ENCODE results near the gene TRIM44.

Gene TRIM44

GRCh38 chr11:35861191-35861590, 198.6 kb downstream of the TRIM44 start:
- Mint-ChIP-seq H3K27me3 (ENCODE audit: low read depth) (peaks cover 3% of the 10 kb centered on the region), H3K4me1 (ENCODE audit: low read depth) (no peaks in the 10 kb centered on the region), H3K27ac (no peak overlapping the region), H3K4me3 (no peak overlapping the region), H3K36me3 (ENCODE audit: low read depth) (no peaks in the 10 kb centered on the region), H3K9me3 (no peaks in the 10 kb centered on the region)
- no peak for DNase-seq (ENCODE audit: low spot score)

DNA sequence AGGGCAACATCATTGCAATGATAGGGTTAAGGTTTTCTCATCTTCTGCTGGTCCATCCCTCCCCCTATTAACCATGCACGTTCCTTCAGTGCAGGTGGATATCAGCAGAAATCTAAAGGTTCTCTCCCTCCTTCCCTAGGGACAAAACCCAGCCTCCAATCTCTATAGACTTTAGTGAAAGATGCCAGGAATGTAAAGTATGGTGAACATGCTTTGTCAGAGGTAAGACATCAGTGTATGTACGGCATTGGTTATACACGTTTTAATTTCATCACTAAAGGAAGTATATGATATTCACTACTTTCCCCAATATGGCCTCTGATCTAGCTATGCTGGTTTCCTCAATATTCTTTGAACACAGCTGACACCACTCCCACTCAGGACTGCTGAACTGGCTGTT, 200.1 kb downstream of the TRIM44 start:
- DNase-seq (ENCODE audit: low spot score) = no peak
- Mint-ChIP-seq H3K9me3 (peaks cover 3% of the 10 kb centered on the region), H3K36me3 (ENCODE audit: low read depth) (no peaks in the 10 kb centered on the region), H3K4me3 (no peak overlapping the region), H3K27ac (no peak overlapping the region), H3K4me1 (ENCODE audit: low read depth) (no peaks in the 10 kb centered on the region), H3K27me3 (ENCODE audit: low read depth) (no peaks in the 10 kb centered on the region)

- Mint-ChIP-seq H3K4me1 (ENCODE audit: low read depth) (no peaks in the 10 kb centered on the region), H3K27ac (no peak overlapping the region), H3K9me3 (peaks cover 13% of the 10 kb centered on the region), H3K27me3 (ENCODE audit: low read depth) (no peaks in the 10 kb centered on the region), H3K4me3 (no peak overlapping the region), H3K36me3 (ENCODE audit: low read depth) (peaks cover 3% of the 10 kb centered on the region)
- no peak for DNase-seq (ENCODE audit: low spot score)
Observed at GRCh38 chr11:35864131-35864530, 201.6 kb downstream of the TRIM44 start.

- Mint-ChIP-seq H3K9me3 (peaks cover 13% of the 10 kb centered on the region), H3K4me3 (no peak overlapping the region), H3K36me3 (ENCODE audit: low read depth) (peaks cover 3% of the 10 kb centered on the region), H3K27me3 (ENCODE audit: low read depth) (no peaks in the 10 kb centered on the region), H3K27ac (no peak overlapping the region), H3K4me1 (ENCODE audit: low read depth) (no peaks in the 10 kb centered on the region)
- DNase-seq (ENCODE audit: low spot score) = no peak
Observed at GRCh38 chr11:35866601-35867000, 204.0 kb downstream of the TRIM44 start.

All from T-helper 2 cell treated with Interferon-gamma antibody and Interleukin-4, amounts not matched to agents 5 μg/mL and 100 μg/mL, for 36 hours (primary cell).